GM19238 (cell line): ENCODE data around the gene FASN.

Source experiments
- DNase-seq: peaks from one replicate; pipeline ENCODE4 v3.0.0; 2011; ENCODE audit warnings: low spot score; ENCODE audit not compliant: insufficient read length

Gene FASN

GRCh38 chr17:82089723-82090548, 8.1 kb downstream of the FASN start:
- DNase-seq = no peak

DNA sequence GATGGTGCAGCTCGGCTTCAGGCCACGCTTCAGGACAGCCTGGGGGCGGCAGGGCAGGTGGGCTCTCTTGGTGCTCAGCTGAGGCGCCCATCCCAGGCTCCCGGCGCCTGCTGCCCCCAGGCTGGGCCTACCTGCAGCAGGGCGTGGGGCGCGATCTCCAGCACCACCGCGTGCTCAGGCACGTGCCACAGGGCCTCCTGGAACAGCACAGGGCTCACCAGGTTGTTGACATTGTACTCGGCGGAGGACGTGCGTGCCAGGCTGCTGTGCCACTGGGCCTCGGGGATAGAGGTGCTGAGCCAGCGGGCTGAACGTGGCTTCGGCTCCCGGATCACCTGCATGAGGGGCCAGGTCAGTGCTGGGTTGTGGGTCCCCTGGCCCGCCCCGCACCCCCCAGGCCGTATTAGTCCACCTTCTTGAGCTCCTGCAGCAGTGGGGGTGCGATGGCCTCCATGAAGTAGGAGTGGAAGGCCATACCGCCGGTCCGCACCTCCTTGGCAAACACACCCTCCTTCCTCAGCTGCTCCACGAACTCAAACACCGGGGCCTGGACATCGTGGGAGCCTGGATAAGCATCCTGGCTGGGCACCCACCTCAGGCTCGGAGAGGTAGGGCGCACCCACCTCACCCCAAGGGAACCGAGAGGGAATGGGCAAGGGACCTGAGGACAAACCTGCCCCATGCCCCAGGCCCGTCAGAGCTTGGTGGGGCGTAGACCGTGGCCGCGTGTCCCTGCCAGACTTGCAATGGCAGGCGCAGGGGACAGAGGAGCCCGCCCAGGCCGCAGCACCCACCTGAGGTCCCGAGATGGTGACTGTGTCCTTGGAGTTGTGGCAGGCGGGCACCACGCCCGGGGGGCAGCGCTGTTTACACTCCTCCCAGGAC, 9.0 kb downstream of the FASN start:
- no peak for DNase-seq

DNA sequence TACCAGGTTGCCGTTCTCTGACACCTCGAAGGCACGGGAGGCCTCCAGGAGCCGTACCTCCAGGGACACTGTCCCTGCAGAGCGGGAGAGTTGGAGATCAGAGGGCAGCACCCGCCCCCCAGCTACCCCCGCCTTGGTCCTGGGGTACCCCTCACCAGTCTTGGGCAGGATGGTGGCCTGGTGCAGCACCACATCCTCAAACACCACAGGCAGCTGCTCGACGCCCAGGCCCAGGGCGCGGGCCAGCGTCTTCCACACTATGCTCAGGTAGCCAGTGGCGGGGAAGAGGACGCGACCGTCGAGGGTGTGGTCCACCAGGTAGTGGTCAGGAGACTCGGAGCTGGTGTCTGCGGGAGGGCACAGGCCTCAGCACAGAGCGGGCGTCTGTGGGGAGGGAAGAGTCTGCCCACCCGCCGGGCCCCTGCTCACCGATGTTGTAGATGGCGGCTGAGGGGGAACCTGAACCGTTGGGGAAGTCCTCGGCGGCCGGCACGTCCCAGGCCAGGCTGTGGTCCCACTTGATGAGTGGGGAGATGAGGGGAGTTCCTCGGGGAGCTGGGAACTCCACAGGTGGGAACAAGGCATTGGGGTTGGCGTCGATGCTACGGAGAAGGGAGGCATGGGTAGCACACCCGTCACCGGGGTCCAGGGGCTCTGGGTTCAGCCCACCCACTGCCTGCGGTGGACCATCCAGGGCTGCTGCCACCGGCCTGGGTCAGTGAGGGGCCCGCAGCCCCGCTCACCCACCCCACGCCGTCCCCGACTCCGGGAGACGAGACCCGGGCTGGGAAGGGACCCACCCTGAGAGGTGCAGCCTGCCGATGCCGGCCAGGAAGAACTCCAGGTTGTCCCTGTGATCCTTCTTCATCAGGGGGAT, 9.8 kb downstream of the FASN start:
- no peak for DNase-seq

DNA sequence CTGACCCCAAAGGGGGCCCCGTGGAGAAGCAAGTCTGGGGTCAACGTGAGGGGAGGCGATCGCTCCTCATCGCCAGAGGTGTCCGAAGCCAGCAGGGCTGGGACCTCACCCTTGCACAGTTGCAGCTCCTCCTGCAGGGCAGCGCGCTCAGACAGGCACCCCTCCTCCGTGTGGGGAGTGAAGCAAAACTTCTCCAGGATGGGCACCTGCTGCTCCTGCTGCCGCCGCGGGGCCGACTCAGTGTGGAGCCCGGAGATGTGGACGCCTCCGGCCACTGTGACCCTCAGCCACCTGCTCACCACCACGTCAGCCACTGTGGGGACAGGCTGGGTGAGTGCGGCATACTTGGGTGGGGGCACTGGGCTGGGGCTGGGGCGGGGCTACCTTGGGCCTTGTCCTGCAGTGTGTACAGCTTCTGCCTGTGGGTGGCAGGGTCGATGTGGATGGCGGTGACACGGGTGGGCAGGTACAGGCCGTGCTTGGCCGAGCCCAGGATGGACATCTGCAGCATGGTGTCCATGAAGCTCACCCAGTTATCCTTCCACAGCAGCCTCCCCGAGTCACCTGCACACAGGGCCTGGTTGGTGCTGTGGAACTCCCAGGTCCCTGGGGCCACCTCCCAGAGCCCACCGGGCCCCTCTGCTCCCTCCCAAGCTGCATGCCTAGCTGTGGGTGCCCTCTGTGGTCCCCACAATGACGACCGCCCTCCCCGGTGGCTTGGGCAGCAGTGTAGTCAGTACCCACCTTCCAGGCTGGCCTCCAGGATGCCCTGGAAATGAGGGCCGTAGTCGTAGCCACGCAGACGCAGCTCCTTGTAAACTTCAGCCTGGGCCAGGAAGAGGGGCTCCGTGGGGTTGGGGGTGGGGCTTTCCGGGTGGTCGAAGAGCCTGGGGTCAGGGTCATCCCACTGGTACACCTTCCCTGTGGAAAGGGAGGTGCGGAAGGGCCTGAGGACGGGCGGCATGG, 10.8 kb downstream of the FASN start:
- no peak for DNase-seq

GRCh38 chr17:82085931-82086764, 11.9 kb downstream of the FASN start:
- DNase-seq = no peak

- DNase-seq = no peak
These were observed 12.8 kb downstream of the FASN start for GRCh38 chr17:82085031-82085861.

DNA sequence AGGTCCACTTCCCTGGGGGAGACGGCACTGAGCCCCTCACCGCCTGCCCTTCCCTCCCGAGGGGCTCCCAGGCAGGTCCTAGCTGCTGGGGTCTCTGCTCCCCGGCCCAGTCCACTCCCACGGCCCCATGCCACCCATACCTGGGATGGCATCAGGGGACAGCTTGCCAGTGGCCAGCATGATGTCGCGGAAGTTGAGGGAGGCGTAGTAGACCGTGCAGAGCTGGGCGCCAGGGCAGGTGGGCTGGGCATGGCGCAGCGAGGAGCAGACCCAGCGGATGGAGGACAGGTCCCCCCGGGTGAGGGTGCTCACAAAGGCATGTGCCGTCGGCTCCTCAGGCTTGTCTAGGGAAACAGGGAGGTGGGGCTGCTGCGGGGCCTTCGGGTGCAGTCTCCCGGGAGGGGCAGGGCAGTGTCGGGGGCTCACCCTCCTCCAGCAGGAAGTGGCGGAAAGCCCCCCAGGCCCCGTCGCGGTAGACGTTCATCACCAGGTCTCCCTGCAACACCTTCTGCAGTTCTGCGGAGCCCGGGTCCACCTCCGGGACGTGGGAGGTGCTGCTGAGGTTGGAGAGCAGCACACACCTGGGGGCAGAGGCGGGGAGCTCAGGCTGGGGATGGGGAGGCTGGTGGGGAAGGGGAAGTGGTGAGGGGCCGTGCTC, 13.5 kb downstream of the FASN start:
- no peak for DNase-seq

GRCh38 chr17:82083533-82084359, 14.3 kb downstream of the FASN start:
- DNase-seq = no peak

DNA sequence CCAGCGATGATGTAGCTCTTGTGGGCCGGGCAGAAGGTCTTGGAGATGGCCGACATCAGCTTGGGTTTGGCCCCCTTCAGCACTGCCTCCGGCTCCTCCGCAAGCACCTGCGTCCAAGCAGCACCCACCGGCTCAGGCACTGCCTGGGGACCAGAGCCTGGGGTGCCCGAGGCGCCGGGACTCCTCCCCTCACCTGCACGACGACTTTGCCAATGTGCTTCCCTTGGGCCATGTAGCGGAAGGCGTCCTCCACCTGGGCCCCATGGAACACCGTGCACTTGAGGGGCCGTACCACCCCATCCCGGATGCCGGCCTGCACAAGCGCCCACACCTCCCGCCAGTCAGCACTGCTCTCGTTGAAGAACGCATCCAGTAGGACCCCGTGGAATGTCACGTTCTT, 15.0 kb downstream of the FASN start:
- DNase-seq = no peak

DNA sequence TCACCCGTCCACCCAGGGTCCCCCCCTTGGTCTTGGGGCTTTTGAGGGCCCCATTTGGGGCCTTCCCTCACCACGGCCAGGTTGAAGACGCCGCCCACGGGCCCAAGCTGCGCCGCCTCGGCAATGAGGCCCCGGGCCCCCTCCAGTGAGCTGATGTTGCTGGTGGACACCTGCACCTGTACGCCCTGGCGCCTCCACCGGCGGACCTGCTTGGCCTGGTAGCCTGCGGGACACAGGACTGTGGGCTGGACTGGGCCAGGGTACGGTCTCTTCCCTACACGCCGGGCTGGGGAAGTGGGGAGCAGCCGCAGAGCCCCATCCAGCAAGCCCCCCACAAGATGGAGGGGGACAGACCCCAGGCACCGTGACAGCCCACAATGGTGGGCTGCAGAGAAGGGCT, 15.6 kb downstream of the FASN start:
- DNase-seq = no peak

DNA sequence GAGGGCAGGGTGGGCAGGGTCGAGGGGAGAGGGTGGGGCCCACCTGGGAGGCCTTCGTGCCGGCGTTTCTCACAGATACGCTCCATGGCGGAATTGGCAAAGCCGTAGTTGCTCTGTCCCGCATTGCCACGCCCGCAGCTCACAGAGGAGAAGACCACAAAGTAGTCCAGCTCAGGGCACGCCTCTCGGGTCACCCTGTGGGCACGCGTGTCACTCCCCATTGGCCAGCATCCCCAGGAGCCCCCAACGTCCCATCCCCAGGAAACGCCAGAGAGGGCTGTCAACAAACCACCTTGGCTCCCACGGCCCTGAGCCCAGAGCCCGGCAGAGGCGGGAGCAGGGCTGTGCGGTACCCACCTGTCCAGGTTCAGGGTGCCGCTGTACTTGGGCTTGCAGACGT, 16.1 kb downstream of the FASN start:
- DNase-seq = no peak

- DNase-seq = no peak
These were observed 16.5 kb downstream of the FASN start for GRCh38 chr17:82081546-82081945.

GRCh38 chr17:82080789-82081464, 17.1 kb downstream of the FASN start:
- no peak for DNase-seq

DNA sequence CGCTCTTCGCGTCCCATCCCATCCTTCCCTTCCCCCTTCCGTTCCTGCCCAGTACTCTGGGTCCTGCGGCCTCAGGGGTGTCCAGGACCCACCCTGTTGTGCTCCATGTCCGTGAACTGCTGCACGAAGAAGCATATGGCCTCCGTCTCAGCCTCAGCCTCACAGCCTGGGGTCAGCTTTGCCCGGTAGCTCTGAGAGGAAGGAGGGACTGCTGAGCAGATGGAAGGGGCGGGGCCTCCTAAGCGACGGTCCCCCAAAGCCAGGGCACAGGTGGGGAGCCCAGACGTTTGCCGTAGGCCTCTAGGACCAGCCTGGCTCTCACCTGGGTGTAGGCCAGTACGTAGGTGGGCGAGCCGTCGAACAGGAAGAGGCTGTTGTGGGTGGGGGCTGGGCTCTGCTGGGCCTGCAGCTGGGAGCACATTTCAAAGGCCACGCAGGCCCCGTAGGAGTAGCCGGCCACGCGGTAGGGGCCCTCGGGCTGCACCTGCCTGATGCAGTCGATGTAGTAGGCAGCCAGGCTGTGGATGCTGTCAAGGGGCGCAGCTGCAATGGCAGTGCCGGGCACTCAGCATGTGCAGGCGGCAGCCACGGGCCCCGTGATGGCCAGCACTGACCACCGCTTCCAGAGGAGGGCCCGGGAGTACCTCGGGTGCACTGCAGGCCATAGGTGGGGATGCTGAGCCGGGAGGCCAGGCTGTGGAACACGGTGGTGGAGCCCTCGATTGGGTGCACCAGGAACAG, 17.8 kb downstream of the FASN start:
- no peak for DNase-seq

DNA sequence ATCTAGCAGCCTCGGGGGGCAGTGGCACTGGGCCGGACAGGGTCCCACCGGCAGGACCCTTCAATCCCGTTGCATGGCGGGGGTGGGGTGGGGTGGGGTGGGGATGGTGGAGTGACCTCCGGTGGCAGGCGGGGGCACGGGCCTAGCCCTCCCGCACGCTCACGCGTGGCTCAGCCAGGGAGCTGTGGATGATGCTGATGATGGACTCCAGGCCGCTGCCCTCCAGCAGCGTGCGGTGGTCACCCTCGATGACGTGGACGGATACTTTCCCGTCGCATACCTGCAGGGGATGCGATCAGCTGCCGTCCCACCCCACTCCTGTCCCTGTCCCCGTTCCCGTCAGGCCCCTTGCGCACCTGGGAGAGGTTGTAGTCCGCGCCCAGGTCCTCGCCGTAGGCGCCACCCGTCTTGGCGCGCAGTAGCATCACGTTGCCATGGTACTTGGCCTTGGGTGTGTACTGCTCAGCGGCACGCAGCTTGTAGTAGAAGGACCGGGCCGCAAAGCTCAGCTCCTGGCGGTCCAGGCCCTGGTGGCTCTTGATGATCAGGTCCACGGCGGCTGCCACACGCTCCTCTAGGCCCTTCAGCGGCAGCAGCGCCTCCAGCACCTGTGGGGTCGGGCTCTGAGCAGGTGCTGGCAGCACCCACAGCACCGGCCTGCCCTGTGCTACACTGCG, 18.9 kb downstream of the FASN start:
- DNase-seq = no peak
